Endothelial cell (in vitro differentiated cells): Measurements from ENCODE around the gene FRMD6. TPM values are rescaled to one million over a fixed set of nuclear protein-coding genes. Genes with fewer than 3 reads are reported as not detected.

Source experiments
- DNase-seq: peaks from one replicate; pipeline ENCODE4 v3.0.0; 2021; ENCODE audit warnings: low spot score
- H3K27ac Mint-ChIP-seq: one replicate; pipeline ENCODE4 v1.8.0; 2021; ENCODE audit warnings: mixed read lengths, inconsistent platforms; ENCODE audit not compliant: unreplicated experiment
- H3K27me3 Mint-ChIP-seq: one replicate; pipeline ENCODE4 v1.8.0; 2021; ENCODE audit warnings: mild to moderate bottlenecking, moderate library complexity, mixed read lengths, inconsistent platforms; ENCODE audit not compliant: unreplicated experiment
- H3K36me3 Mint-ChIP-seq: one replicate; pipeline ENCODE4 v1.8.0; 2021; ENCODE audit warnings: mild to moderate bottlenecking, low read depth, mixed read lengths, inconsistent platforms; ENCODE audit not compliant: unreplicated experiment
- H3K4me1 Mint-ChIP-seq: one replicate; pipeline ENCODE4 v1.8.0; 2021; ENCODE audit warnings: mild to moderate bottlenecking, mixed read lengths, inconsistent platforms; ENCODE audit not compliant: unreplicated experiment
- H3K4me3 Mint-ChIP-seq: one replicate; pipeline ENCODE4 v1.8.0; 2021; ENCODE audit warnings: mild to moderate bottlenecking, mixed read lengths, inconsistent platforms; ENCODE audit not compliant: unreplicated experiment
- H3K9me3 Mint-ChIP-seq: one replicate; pipeline ENCODE4 v1.8.0; 2021; ENCODE audit warnings: mixed read lengths, inconsistent platforms; ENCODE audit not compliant: unreplicated experiment
- CTCF ChIP-seq: fragments of 200-600 bp; sonication (generic); IDR thresholded peaks from one replicate; pipeline ENCODE4 v1.5.0; 2021; ENCODE audit warnings: antibody characterized with exemption; ENCODE audit not compliant: unreplicated experiment
- total RNA-seq: library from RNA; stranded (reverse); fragmentation: NEBNext Ultra II Directional; extraction: Animal tissue kit (Norgen Biotek cat#: 25700); gene quantifications from one replicate; pipeline ENCODE4 v1.2.1, GENCODE V29; 2021; ENCODE audit not compliant: unreplicated experiment

The FRMD6 gene
- total RNA-seq, 1 donor from 2014 or later = 45.3 TPM

- Mint-ChIP-seq H3K36me3 (peaks cover 4% of the 10 kb centered on the region), H3K9me3 (no peaks in the 10 kb centered on the region), H3K27me3 (no peaks in the 10 kb centered on the region), H3K4me1 (no peaks in the 10 kb centered on the region), H3K4me3 (no peak overlapping the region), H3K27ac (no peak overlapping the region)
- DNase-seq = no peak
- no peak for TF ChIP-seq CTCF
Measured at GRCh38 chr14:51692646-51693045, 40.9 kb downstream of the FRMD6 start.

GRCh38 chr14:51697848-51698247 lies 46.1 kb downstream of the FRMD6 start:
- no peak overlapping the region for H3K4me3 Mint-ChIP-seq
- H3K4me1 Mint-ChIP-seq = no peaks in the 10 kb centered on the region
- peaks cover 6% of the 10 kb centered on the region for H3K36me3 Mint-ChIP-seq
- no peak for TF ChIP-seq CTCF
- no peak overlapping the region for H3K27ac Mint-ChIP-seq
- no peaks in the 10 kb centered on the region for H3K9me3 Mint-ChIP-seq
- DNase-seq = no peak
- H3K27me3 Mint-ChIP-seq = no peaks in the 10 kb centered on the region

GRCh38 chr14:51701951-51702350 lies 50.2 kb downstream of the FRMD6 start:
- peaks cover 6% of the 10 kb centered on the region for H3K36me3 Mint-ChIP-seq
- no peaks in the 10 kb centered on the region for H3K27me3 Mint-ChIP-seq
- no peak for TF ChIP-seq CTCF
- no peak overlapping the region for H3K4me3 Mint-ChIP-seq
- no peaks in the 10 kb centered on the region for H3K9me3 Mint-ChIP-seq
- peaks cover 7% of the 10 kb centered on the region for H3K4me1 Mint-ChIP-seq
- no peak for DNase-seq
- no peak overlapping the region for H3K27ac Mint-ChIP-seq

- H3K4me3 Mint-ChIP-seq = no peak overlapping the region
- no peak for DNase-seq
- H3K36me3 Mint-ChIP-seq = peaks cover 9% of the 10 kb centered on the region
- no peak for TF ChIP-seq CTCF
- H3K27ac Mint-ChIP-seq = no peak overlapping the region
- no peaks in the 10 kb centered on the region for H3K27me3 Mint-ChIP-seq
- H3K9me3 Mint-ChIP-seq = no peaks in the 10 kb centered on the region
- H3K4me1 Mint-ChIP-seq = peaks cover 7% of the 10 kb centered on the region
Measured at GRCh38 chr14:51703787-51704186, 52.1 kb downstream of the FRMD6 start.

- TF ChIP-seq CTCF = no peak
- Mint-ChIP-seq H3K36me3 (peaks cover 8% of the 10 kb centered on the region), H3K4me1 (peaks cover 7% of the 10 kb centered on the region), H3K4me3 (no peak overlapping the region), H3K27ac (peak overlapping the region; percentile 20), H3K27me3 (no peaks in the 10 kb centered on the region), H3K9me3 (no peaks in the 10 kb centered on the region)
- peak; percentile 6 for DNase-seq
Measured at GRCh38 chr14:51704545-51704944, 52.8 kb downstream of the FRMD6 start.
